ENCODE measurements around the gene KCNJ1.
A peak's percentile ranks its signal among the peaks of the same experiment; 100 is the strongest.

The KCNJ1 gene

GRCh38 chr11:128898580-128899344 lies 31.7 kb upstream of the KCNJ1 start:
- Histone ChIP-seq H3K4me1 (ENCODE audit: control insufficient read depth in 1 of 2, insufficient read depth in 2 of 2, low read length in 2 of 2) (no peaks in the 10 kb centered on the region), H3K27ac (ENCODE audit: low read length) (no peak overlapping the region), H3K4me3 (ENCODE audit: low read depth in 1 of 2, low read length in 2 of 2) (no peak overlapping the region)

GRCh38 chr11:128897826-128898225 lies 30.7 kb upstream of the KCNJ1 start:
- Histone ChIP-seq H3K9me3 (ENCODE audit: control insufficient read depth in 1 of 2, low read length in 2 of 2) (no peaks in the 10 kb centered on the region), H3K27ac (ENCODE audit: low read length) (no peak overlapping the region), H3K4me1 (ENCODE audit: control insufficient read depth in 1 of 2, insufficient read depth in 2 of 2, low read length in 2 of 2) (no peaks in the 10 kb centered on the region), H3K4me3 (ENCODE audit: low read depth in 1 of 2, low read length in 2 of 2) (no peak overlapping the region), H3K27me3 (ENCODE audit: low read depth, low read length) (no peaks in the 10 kb centered on the region), H3K36me3 (ENCODE audit: control insufficient read depth in 1 of 2, insufficient read depth in 2 of 2, low read length in 2 of 2) (no peaks in the 10 kb centered on the region)

More at GRCh38 chr11:128898580-128899344, 31.7 kb upstream of the KCNJ1 start:
- no peaks in the 10 kb centered on the region for H3K9me3 ChIP-seq (ENCODE audit: control insufficient read depth in 1 of 2, low read length in 2 of 2)
- H3K27me3 ChIP-seq (ENCODE audit: low read depth, low read length), result no peaks in the 10 kb centered on the region
- H3K36me3 ChIP-seq (ENCODE audit: control insufficient read depth in 1 of 2, insufficient read depth in 2 of 2, low read length in 2 of 2), result no peaks in the 10 kb centered on the region

GRCh38 chr11:128896356-128896755 lies 29.3 kb upstream of the KCNJ1 start:
- Histone ChIP-seq H3K27me3 (ENCODE audit: low read depth, low read length) (no peaks in the 10 kb centered on the region), H3K4me3 (ENCODE audit: low read depth in 1 of 2, low read length in 2 of 2) (no peak overlapping the region), H3K27ac (ENCODE audit: low read length) (no peak overlapping the region), H3K36me3 (ENCODE audit: control insufficient read depth in 1 of 2, insufficient read depth in 2 of 2, low read length in 2 of 2) (no peaks in the 10 kb centered on the region), H3K4me1 (ENCODE audit: control insufficient read depth in 1 of 2, insufficient read depth in 2 of 2, low read length in 2 of 2) (no peaks in the 10 kb centered on the region), H3K9me3 (ENCODE audit: control insufficient read depth in 1 of 2, low read length in 2 of 2) (no peaks in the 10 kb centered on the region)

GRCh38 chr11:128895526-128895925 lies 28.4 kb upstream of the KCNJ1 start:
- no peaks in the 10 kb centered on the region for H3K9me3 ChIP-seq (ENCODE audit: control insufficient read depth in 1 of 2, low read length in 2 of 2)
- H3K27ac ChIP-seq (ENCODE audit: low read length), result no peak overlapping the region
- no peaks in the 10 kb centered on the region for H3K27me3 ChIP-seq (ENCODE audit: low read depth, low read length)
- H3K4me3 ChIP-seq (ENCODE audit: low read depth in 1 of 2, low read length in 2 of 2), result no peak overlapping the region
- H3K4me1 ChIP-seq (ENCODE audit: control insufficient read depth in 1 of 2, insufficient read depth in 2 of 2, low read length in 2 of 2), result no peaks in the 10 kb centered on the region
- no peaks in the 10 kb centered on the region for H3K36me3 ChIP-seq (ENCODE audit: control insufficient read depth in 1 of 2, insufficient read depth in 2 of 2, low read length in 2 of 2)

GRCh38 chr11:128894685-128895084 lies 27.6 kb upstream of the KCNJ1 start:
- Histone ChIP-seq H3K9me3 (ENCODE audit: control insufficient read depth in 1 of 2, low read length in 2 of 2) (no peaks in the 10 kb centered on the region), H3K27me3 (ENCODE audit: low read depth, low read length) (peaks cover 7% of the 10 kb centered on the region), H3K4me3 (ENCODE audit: low read depth in 1 of 2, low read length in 2 of 2) (no peak overlapping the region), H3K4me1 (ENCODE audit: control insufficient read depth in 1 of 2, insufficient read depth in 2 of 2, low read length in 2 of 2) (peaks cover 0 to 5% of the 10 kb centered on the region in 2 donors), H3K27ac (ENCODE audit: low read length) (no peak overlapping the region), H3K36me3 (ENCODE audit: control insufficient read depth in 1 of 2, insufficient read depth in 2 of 2, low read length in 2 of 2) (no peaks in the 10 kb centered on the region)

- Histone ChIP-seq H3K9me3 (ENCODE audit: control insufficient read depth in 1 of 2, low read length in 2 of 2) (no peaks in the 10 kb centered on the region), H3K36me3 (ENCODE audit: control insufficient read depth in 1 of 2, insufficient read depth in 2 of 2, low read length in 2 of 2) (no peaks in the 10 kb centered on the region), H3K4me1 (ENCODE audit: control insufficient read depth in 1 of 2, insufficient read depth in 2 of 2, low read length in 2 of 2) (peaks cover 0 to 5% of the 10 kb centered on the region in 2 donors), H3K27ac (ENCODE audit: low read length) (no peak overlapping the region), H3K4me3 (ENCODE audit: low read depth in 1 of 2, low read length in 2 of 2) (no peak overlapping the region), H3K27me3 (ENCODE audit: low read depth, low read length) (peaks cover 7% of the 10 kb centered on the region)
Observed at GRCh38 chr11:128894286-128894681, 27.2 kb upstream of the KCNJ1 start.

GRCh38 chr11:128893578-128894285 lies 26.6 kb upstream of the KCNJ1 start:
- Histone ChIP-seq H3K36me3 (ENCODE audit: control insufficient read depth in 1 of 2, insufficient read depth in 2 of 2, low read length in 2 of 2) (no peaks in the 10 kb centered on the region), H3K27me3 (ENCODE audit: low read depth, low read length) (peaks cover 7% of the 10 kb centered on the region), H3K4me1 (ENCODE audit: control insufficient read depth in 1 of 2, insufficient read depth in 2 of 2, low read length in 2 of 2) (peaks cover 0 to 5% of the 10 kb centered on the region in 2 donors), H3K9me3 (ENCODE audit: control insufficient read depth in 1 of 2, low read length in 2 of 2) (no peaks in the 10 kb centered on the region), H3K27ac (ENCODE audit: low read length) (no peak overlapping the region), H3K4me3 (ENCODE audit: low read depth in 1 of 2, low read length in 2 of 2) (no peak overlapping the region)

GRCh38 chr11:128892866-128893565 lies 25.9 kb upstream of the KCNJ1 start:
- Histone ChIP-seq H3K4me1 (ENCODE audit: control insufficient read depth in 1 of 2, insufficient read depth in 2 of 2, low read length in 2 of 2) (peaks cover 0 to 5% of the 10 kb centered on the region in 2 donors), H3K36me3 (ENCODE audit: control insufficient read depth in 1 of 2, insufficient read depth in 2 of 2, low read length in 2 of 2) (no peaks in the 10 kb centered on the region), H3K9me3 (ENCODE audit: control insufficient read depth in 1 of 2, low read length in 2 of 2) (no peaks in the 10 kb centered on the region), H3K27me3 (ENCODE audit: low read depth, low read length) (peaks cover 7% of the 10 kb centered on the region), H3K4me3 (ENCODE audit: low read depth in 1 of 2, low read length in 2 of 2) (no peak overlapping the region), H3K27ac (ENCODE audit: low read length) (no peak overlapping the region)

GRCh38 chr11:128891913-128892398 lies 24.9 kb upstream of the KCNJ1 start:
- no peaks in the 10 kb centered on the region for H3K9me3 ChIP-seq (ENCODE audit: control insufficient read depth in 1 of 2, low read length in 2 of 2)
- H3K27me3 ChIP-seq (ENCODE audit: low read depth, low read length), result peaks cover 7% of the 10 kb centered on the region
- H3K4me1 ChIP-seq (ENCODE audit: control insufficient read depth in 1 of 2, insufficient read depth in 2 of 2, low read length in 2 of 2), result peaks cover 0 to 5% of the 10 kb centered on the region in 2 donors
- H3K36me3 ChIP-seq (ENCODE audit: control insufficient read depth in 1 of 2, insufficient read depth in 2 of 2, low read length in 2 of 2), result no peaks in the 10 kb centered on the region
- H3K27ac ChIP-seq (ENCODE audit: low read length), result no peak overlapping the region
- no peak overlapping the region for H3K4me3 ChIP-seq (ENCODE audit: low read depth in 1 of 2, low read length in 2 of 2)

GRCh38 chr11:128890543-128891368 lies 23.7 kb upstream of the KCNJ1 start, which contains the start of gene KCNJ5:
Gene KCNJ5 (plus strand): TSS chr11:128891356. CDS start chr11:128911274, 19,918 bp downstream.
- peaks cover 7% of the 10 kb centered on the region for H3K27me3 ChIP-seq (ENCODE audit: low read depth, low read length)
- peaks cover 0 to 5% of the 10 kb centered on the region in 2 donors for H3K4me1 ChIP-seq (ENCODE audit: control insufficient read depth in 1 of 2, insufficient read depth in 2 of 2, low read length in 2 of 2)
- no peaks in the 10 kb centered on the region for H3K36me3 ChIP-seq (ENCODE audit: control insufficient read depth in 1 of 2, insufficient read depth in 2 of 2, low read length in 2 of 2)
- H3K9me3 ChIP-seq (ENCODE audit: control insufficient read depth in 1 of 2, low read length in 2 of 2), result no peaks in the 10 kb centered on the region
- H3K4me3 ChIP-seq (ENCODE audit: low read depth in 1 of 2, low read length in 2 of 2), result peak within 1 kb of the TSS; percentile 30 to 70
- no peak within 1 kb of the TSS for H3K27ac ChIP-seq (ENCODE audit: low read length)
